COR-L47 (cell line): ENCODE data around the gene RRBP1.
A peak's percentile ranks its signal among the peaks of the same experiment; 100 is the strongest.

Source experiments
- DNase-seq: peaks from one replicate; lab custom pipeline; 2025; lab: John Stamatoyannopoulos, UW

The RRBP1 gene

DNA sequence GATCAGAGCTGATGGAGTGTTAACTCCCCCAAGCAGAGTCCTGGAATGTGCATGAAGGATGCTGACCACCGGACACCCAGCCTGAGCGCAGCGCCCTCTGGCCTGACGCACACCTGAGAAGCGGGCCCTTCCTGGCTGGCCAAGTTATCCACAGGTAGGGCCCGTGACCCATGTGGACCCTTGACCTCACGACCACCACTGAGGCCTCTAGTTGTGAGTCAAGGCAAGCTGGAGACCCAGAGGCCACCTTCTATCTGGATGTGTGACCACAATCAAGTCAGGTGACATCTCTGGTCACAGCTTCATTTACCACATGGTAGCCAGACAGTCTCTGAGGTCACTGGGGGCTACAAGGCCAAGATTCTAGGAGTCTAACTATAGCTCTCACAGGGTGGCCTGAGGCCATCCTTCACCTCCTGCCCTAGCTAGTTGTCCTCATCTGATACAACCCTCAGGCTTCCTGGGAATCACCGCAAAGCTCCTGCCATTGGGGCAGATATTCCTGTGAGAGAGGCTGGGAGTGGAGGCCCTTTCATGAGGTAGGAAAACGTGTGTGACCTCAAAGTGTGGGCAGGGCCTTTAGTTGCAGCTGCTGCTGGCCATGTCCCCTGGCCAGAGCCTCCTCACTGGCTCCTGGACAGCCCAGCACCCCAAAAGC lies 59.1 kb downstream of the RRBP1 start:
- no peak for DNase-seq

DNA sequence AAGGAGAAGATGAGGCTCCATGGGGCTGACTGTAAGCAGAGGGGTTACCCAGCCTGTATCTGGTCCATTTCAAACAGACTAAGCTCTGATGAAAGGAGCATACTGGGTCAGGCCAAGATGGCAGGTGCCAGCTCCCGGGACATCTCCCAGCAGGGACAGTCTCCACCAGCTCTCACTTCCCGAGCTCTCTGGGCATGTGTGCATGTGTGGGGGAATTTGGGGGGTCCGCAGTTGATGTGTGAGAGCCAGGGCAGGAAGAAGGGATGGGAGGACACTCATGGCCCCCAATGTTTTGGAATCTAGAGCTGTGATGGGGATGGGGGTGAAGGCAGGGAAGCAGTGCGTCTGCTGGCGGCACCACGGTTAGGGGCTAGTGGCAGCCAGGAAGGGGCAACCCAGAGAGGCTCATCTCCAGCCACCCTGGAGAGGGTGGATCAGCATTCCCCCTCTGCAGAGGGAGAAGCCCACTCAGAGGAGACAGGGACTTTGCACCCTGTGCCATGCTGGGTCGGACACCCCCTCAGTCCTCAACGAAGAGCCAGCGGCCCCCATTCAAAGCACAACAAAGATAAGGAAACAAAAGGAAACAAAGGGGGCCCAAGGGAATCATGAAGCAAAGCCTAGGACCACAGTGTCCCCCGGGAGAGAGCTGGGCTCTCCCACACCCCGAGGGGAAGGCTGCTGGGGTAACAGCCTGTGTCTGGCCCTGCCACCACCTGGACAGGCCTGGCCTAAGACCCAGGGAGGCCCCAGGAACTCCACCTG lies 59.8 kb downstream of the RRBP1 start:
- no peak for DNase-seq

DNA sequence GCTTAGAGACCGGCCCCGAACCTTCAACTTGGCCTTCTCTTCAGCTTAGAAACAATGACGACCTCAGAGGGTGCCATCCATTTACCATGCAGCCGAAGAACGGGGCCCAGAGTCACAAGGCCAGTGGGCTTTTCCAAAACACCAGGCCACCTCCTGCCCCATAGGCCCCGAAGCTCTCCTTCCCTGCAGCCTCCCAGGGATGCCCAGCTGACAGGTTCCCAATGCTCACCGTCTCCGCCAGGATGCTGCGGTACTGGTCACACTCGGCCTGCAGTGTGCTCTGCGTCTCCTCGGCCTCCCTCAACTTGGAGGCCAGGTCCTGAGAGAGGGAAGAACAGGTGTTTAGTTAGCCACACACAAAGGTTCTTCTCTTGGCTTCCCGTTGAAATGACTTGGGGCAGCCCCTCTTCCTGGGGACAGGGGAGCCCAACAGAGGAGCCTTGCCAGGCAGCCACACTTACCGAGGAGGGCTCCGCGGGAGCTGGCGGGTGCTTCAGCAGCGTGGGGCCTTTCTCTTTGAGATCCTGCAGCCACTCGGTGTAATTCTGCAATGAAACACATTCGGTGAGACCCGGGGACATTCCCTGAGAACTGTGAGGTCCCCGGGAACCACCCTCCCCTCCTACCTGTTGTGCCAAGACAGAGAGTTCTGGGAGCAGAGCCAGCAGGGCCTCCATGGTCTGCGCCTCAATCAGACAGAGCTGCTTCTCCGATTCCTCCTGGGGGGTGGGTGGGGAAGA lies 60.6 kb downstream of the RRBP1 start:
- no peak for DNase-seq

DNA sequence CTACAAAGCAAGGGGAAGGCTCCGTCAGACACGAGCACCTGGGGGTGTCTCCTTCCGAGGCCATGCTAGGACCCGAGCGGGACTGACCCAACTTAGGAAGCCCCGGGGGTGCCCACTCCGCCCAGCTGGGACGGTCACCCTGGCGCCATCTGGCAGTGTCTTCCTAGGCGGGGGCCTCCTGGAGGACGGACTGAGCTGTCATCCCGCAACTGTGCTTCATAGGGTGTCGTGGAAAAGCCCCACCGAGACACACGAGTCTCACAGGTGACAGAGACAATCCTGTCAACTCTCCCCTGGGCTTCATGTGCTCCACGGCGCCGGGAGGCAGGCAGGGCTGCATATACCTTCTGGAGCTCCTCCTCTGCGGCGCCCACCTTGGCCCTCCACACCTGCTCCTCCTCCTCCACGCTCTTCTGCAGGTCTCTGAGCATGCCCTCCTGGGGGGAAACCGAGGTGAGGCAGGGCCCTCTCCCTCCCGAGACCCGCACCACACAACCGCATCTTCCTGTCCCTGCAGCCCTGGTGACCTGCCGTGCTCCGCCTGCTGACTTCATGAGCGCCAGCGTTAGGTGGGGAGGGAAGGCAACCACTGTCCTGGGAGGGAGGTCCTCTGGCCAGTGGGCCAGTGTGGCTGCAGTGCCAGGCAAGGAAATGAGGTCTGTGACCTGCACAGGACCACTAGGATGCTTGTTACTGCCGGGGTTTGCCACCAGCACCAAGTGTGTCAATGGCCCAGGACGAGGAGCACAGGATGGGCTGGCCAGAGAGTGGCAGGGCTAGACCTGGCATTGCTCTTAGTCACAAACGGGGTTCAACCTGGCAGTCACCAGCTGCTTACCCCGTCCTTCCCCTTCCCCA lies 61.4 kb downstream of the RRBP1 start:
- no peak for DNase-seq

DNA sequence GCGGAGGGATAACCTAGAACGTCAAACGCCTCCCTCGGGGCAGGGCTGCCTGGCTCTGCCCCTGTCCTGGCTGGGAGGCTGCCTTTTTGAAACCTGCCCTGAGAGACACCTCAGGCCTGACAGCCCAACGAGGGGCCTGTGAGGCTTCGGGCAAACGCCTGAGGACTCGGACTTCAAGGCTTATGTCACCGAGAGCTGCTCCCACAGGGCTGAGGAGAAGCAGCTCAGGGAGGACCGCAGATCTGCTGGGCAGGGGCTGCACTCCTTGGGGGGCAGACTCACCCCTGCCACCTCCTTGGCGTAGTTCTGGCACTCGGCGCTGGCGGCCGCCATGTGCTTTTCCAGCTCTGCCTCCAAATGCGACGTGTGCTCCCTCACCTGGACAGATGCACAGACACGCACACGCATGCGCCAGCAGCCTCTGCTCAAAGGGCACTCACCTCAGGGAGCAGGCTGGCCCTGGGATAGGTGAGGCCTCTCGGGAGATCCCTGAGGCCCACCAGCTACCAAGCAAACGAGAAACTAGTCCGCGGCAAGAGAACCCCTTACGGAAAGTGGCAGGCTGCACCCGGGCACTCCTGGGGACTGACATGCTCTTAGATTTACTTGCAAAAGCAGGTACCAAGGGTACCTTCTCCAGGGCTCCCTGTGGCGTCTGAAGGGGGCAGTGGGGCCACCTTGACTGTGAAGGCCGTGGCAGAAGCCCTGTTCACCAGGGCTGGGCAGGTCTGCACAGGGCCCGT lies 62.5 kb downstream of the RRBP1 start:
- no peak for DNase-seq

- no peak for DNase-seq
Measured at GRCh38 chr20:17618673-17619013, 63.4 kb downstream of the RRBP1 start.

DNA sequence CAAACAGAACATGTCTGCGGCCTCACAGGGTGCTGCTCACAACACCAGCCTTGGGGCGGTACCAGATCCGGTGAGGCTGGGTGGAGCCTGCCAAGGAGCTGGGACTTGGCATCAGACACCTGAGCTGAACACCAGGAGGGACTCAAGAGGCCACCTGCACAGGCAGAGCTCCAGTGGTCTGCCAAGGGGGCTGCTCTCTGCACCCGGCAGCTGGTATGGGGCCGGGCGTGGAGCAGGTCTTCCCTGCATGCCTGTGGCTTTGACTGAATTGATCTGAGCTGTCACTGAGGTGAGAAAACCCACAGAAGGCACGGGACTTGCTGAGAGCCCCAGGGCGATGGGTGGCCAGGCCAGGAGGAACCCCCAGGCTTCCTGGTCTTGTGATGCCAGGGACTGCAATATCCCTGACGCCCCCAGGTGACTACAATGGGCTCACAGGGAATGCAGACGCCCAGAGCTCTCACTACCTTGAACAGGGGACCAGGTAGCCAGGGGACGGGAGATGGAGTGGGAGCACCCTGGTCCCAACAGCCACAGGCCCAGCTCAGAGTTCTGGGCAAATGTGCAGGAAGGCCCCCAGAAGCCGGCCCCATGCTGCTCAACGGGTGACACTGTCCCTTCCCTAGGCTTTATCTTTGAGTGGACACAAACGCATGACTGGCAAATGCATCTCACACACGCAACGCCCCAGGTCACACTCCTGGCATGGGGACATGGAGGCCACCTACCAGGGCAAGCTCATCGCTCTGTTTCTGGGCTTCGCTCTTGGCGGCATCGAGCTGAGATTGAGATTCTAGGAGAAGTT lies 64.0 kb downstream of the RRBP1 start:
- no peak for DNase-seq

DNA sequence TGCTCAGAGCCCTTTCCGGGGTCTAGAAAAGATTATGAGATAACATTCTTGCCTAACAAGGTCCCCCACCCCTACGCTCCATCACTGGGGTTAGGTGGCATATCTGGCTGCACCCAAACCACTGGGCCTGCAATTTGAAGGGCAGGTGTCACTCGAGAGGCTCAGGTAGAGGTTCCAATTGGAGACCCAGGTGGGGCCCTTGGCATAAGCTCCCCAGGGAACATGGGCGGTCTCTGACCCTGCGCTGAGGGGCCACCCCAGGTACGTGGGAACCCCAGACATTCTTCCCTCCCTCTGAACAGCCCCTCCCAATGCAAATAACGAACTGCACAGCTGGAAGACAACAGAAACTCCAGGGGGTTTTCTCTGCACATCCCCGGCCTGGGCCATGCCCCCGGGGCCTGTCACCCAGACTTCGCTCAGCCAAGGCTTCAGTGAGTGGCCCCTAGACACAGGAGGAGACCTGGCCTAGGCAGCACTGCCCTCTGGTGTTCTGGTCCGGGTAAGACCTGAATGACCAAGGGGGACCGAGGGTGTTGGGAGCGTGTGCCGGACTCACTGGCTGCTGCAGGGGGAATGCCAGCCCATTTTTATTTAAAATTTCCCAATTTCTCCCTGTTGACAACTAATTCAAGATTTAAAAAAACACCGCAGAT lies 64.7 kb downstream of the RRBP1 start:
- peak; percentile 73 for DNase-seq

DNA sequence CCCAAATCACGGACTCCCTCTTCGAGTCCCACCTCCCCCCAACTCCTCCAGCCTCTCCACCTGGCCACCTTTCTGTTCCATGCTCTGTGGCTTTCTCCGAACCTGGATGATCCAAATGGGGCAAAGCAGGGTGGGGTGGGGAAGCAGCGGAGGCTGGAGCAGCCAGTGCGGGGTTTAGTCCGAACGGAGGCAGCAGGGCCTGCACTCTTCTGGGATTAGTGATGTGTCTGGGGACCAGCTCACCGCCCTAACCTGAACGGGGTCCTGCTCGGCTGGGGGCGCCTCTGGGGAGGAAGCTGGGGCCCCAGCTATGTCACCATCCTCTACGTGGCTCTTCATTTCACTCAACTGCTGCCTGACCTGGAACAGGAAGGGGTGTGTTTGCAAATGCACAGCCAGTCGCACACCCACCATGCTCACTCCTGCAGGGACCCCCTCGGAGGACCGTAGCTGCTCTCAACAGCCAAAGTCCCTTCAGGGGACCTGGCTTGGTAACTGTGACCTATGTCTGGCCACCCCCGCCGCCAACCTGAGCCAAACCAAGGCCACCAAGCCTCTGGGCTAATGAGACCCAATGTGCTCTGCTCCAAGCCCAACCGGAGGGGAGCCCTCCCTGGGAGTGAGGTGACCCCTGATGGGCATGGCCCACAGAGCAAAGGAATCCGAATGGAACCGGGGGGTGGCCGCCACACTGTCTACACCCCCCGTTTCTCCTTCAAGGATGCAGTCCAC lies 65.4 kb downstream of the RRBP1 start:
- DNase-seq: no peak

DNA sequence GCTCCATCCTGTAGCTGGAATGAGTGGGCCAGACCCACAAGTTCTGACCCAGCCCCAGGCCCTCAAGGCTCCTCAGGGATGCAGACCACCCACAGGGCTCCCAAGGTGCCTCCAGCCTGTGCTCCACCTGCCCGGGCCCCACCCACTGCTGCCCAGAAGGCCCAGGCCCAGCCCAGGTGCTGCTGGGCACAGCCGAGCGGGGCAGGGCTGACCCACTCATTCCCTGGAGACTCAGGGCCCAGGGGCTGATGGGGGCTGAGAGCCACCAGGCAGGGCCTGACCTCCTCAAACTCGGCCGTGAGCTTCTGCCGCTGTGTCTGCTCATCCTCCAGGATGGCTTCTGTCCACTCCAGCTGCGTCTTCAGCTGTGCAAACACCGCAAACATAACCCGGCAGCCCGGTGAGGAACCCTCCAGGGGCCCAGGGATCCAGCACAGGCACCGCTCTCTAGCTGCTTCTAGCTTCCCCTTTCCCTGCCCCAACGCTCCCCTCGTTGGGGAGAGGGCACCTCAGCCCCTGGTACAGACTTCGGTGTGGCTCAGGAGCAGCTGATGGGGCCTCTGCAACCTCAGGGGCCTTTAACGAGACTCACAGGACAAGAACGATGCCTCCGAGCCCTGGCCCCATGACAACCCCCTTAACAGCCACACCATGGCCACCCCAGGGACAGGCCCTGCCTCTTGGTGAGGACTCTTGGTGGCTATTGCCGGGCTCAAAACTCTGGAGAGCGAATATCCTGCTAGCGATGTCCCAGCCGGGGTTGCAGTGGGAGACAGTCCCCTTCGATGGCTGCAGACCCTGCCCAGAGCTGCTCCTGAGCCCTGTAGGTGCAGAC lies 66.2 kb downstream of the RRBP1 start:
- no peak for DNase-seq

DNA sequence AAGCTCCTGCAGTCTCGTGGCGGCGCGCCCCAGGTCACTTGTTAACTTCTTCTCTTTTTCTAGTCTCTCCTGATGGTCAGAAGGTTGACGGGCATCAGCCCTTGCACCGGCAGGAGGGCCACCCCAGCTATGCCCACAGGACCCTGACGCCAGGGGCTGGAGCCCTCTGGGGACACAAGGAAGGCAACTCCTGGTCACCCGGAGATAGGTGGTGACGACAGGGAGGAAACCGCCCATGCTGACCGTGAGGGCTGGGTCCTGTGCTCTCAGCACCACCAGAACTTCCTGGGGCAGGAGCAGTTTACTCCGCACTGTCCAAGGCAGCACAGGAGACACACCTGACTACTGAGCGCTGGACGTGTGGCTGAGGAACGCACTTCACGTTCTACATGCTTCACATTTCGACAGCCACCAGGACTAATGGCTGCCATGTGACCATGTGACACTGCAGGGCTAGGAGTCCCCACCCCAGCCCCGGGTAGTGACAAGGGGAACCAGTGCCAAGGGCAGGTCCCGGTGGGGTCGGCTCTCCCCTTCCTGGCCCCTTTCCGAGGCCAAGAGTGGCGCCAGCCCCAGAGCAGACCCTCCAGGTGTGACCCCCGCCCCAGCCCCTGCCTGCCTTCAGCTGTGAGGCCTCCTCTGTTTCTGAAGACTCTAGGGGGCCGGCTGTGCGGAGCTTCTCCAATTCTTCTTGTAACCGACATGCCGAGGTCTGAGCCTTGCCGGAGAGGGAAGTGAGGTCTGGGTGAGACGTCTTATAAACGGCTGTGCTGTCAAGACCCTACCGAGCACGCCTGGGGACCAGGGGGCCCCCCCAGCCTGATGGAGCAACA lies 67.0 kb downstream of the RRBP1 start:
- DNase-seq: no peak

DNA sequence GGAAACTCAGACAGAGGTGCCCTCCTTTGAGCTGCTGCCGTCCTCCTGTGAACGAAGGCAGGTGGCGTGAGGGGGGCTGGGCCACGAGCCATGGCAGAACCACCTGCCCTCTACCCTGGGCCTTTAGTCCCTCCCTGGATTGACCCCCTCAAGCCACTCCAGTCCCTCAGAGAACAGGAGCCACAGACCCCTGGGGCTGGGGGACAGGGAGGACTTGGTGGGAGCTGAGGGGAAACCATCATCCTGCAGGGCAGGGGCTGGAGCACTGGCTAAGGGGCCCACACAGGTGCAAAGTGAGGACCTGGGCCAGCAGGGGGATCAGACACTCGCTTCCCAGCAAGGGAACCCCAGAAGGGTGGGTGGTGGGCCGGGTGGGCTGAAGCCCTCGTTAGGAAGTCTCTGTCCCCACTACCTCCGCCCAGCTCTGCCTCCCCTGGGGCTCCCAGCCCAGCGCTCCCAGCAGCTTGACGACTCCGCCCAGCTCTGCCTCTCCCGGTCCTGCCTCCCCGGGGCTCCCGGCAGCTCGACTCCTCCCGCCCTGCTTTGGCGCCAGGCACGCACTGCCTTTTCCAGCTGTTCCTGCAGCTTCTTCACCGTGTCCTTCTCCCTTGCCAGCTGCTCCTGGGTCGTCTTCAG lies 67.7 kb downstream of the RRBP1 start:
- peak; percentile 74 for DNase-seq

DNA sequence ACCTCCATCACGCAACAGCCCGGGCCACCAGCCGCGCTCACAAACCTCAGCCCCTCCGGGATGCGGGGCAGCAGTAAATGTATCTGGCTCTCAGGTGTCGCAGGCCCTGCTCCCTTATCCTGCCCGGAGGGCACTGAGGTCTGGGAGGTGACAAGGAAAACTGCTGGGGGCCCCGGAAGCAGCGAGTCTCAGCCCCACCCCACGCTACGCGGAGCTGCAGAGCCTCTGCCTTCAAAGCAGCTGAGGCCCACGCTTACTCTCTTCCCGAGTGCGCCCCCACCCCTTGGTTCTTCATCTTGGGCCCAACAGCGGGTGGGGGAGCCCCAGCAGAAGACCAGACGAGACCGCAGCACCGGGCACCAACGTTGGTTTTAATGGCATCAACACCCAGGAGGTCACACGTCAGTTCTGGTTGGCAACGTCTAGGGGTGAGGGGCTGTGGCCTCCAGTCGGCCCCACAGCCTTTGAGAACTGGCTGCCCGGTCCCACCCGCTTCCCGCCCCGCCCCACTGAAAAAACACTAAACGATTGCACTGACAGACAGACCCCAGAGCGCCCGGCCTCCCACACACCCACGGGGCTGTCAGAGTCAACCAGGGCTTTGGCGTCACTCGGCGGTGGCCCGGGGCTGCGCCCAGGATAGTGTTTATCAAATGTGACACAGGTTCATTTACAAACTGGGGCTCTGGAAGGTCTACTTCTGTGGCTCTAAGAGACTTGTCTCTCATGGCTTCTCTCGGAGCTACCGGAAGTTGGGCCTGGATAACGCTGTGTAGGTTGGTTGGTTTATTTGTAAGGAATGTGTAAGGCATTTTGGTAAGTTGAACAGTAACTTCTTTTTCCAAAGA lies 68.5 kb downstream of the RRBP1 start:
- DNase-seq: no peak

DNA sequence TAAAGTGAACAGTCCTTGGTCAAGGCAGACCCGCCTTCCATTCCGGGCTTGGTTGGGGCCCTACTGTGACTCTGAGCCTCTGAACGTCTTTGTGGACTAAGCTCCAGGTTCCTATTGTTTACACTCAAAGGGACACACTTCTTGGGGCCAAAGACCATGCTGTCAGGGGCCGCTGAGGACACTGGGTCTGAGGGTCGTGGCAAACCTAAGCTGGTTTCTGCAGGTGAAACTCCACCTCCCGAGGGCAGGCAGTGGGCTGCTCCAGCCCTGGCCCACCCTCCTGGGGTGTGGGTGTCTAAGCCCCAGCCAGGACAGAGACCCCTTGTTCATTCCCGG lies 69.1 kb downstream of the RRBP1 start:
- DNase-seq: no peak

GRCh38 chr20:17612287-17612991 lies 69.6 kb downstream of the RRBP1 start:
- no peak for DNase-seq
